GM10248 (cell line): Measurements from ENCODE around the gene SLC28A2.

Source experiments
- CTCF ChIA-PET: fragments of 300-600 bp; sonication (Branson Sonifier 250); formaldehyde crosslinking; extraction: SDS; loops from one replicate; lab custom pipeline; 2021; ENCODE audit warnings: antibody characterized with exemption; lab: Yijun Ruan, JAX
- POLR2A ChIA-PET: fragments of 350-650 bp; sonication (Branson Sonifier 250); formaldehyde crosslinking; extraction: SDS; loops from one replicate; lab custom pipeline; 2020; ENCODE audit warnings: antibody characterized with exemption; lab: Yijun Ruan, JAX
- DNase-seq: peaks from one replicate; pipeline ENCODE4 v3.0.0; 2012; ENCODE audit errors: extremely low spot score
- TF ChIP-seq, protein P1 (sequence below): IDR thresholded peaks from 2 replicates; pipeline ENCODE4 v1.5.1; 2012; ENCODE audit warnings: mild to moderate bottlenecking, low read depth; ENCODE audit errors: extremely low read depth, missing control alignments, control extremely low read depth

SLC28A2 gene

DNA sequence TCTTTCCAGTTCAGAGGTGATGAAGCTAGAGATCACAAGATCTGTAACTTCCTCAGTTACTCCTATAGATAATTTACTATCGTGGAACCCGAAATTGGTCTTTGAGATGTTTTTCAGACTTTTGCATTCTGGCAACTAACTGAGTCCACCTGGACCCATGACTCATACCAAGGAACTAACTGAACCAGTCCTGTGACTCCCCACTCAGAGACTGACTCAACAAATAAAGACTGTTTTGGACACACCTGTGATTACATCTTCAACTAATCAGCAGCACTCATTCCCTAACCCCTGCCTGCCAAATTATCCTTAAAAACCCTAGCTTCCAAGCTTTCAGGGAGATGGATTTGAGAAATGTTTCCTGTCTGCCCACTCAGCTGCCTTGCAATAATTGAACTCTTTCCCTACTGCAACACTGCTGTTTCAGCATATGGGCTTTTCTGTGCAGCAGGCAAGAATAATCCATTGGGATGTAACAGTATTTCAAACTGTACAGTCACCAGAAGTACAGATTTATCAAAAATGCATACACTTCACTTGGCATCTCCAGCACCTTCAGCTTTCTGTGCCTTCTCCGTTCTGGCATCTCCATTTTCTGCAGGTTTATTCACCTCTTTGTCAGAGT is 68.7 kb downstream of the SLC28A2 start:
- TF ChIP-seq, protein P1, sequence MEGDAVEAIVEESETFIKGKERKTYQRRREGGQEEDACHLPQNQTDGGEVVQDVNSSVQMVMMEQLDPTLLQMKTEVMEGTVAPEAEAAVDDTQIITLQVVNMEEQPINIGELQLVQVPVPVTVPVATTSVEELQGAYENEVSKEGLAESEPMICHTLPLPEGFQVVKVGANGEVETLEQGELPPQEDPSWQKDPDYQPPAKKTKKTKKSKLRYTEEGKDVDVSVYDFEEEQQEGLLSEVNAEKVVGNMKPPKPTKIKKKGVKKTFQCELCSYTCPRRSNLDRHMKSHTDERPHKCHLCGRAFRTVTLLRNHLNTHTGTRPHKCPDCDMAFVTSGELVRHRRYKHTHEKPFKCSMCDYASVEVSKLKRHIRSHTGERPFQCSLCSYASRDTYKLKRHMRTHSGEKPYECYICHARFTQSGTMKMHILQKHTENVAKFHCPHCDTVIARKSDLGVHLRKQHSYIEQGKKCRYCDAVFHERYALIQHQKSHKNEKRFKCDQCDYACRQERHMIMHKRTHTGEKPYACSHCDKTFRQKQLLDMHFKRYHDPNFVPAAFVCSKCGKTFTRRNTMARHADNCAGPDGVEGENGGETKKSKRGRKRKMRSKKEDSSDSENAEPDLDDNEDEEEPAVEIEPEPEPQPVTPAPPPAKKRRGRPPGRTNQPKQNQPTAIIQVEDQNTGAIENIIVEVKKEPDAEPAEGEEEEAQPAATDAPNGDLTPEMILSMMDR = no peak
- ChIA-PET POLR2A (no interaction called here), CTCF (interaction anchor here (0.6 to 1.2 kb wide), 3 partner anchors 34 to 137 kb away, joined by 3 read pairs; no protein-coding TSS in a partner anchor)
- DNase-seq = no peak

DNA sequence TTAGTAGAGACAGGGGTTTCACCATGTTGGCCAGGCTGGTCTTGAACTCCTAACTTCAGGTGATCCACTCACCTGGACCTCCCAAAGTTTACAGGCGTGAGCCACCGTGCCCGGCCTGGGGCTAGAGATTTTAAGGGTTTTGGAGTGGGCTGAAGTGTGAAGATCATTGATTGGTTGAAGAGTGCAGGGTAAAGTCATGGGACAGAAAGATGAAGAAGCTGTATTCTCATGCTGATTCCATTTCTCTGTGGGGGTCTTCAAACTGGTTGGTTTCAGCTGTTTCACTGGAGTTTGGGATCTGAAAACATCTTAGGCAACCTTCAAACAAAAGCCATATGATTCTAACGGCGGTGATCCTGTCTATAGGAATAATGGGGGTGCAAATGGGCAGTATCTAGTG is 74.2 kb downstream of the SLC28A2 start:
- no peak for DNase-seq
- POLR2A ChIA-PET = no interaction called here
- TF ChIP-seq, protein P1 = no peak
- CTCF ChIA-PET = interaction anchor here (0.7 to 2.4 kb wide), 5 partner anchors 10 to 208 kb away, joined by 3 to 9 read pairs (median 3); no protein-coding TSS in a partner anchor

DNA sequence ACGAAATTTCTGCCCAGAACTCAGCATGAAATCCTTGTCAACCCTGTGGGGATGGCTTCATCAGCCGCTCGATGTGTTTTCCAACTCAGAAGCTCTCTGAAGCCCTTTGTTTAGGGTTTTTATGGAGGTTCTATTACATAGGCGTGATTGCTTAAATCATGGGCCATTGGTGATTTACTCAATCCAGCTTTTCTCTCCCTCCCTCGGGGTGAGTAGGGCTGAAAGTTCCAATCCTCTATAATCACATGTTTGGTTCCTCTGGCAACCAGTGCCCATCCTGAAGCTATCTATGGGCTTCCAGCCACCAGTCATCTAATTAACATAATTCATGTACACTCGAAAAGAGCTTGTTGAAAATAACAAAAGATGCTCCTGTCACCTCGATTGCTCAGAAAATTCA is 74.7 kb downstream of the SLC28A2 start:
- DNase-seq = no peak
- TF ChIP-seq, protein P1 = no peak
- ChIA-PET POLR2A (no interaction called here), CTCF (interaction anchor here (0.7 to 2.4 kb wide), 3 partner anchors 9 to 16 kb away, joined by 3 to 9 read pairs (median 4); no protein-coding TSS in a partner anchor)
